Measurements from ENCODE around the gene RNASE8.

DNA sequence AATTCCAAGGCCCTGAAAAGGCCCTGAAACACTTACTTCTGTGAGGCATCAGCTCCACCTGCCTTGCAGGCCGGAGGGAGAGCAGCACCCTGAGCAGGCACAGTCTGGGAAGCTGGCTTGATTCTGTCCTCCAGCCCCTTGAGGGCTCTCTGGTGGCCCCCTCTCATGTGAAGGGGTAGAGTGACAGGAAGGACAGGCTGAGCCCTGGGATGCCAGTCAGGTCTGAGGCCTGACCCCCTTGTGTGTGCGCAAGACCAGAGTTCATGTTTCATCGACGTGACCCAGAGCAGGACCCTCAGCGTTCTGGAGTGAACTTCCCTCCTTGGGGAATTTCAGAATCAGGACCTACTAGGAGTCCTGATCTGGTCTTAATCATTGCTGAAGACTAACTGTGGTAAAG lies 1.3 kb downstream of the RNASE8 start:
- TF ChIP-seq, protein P1, sequence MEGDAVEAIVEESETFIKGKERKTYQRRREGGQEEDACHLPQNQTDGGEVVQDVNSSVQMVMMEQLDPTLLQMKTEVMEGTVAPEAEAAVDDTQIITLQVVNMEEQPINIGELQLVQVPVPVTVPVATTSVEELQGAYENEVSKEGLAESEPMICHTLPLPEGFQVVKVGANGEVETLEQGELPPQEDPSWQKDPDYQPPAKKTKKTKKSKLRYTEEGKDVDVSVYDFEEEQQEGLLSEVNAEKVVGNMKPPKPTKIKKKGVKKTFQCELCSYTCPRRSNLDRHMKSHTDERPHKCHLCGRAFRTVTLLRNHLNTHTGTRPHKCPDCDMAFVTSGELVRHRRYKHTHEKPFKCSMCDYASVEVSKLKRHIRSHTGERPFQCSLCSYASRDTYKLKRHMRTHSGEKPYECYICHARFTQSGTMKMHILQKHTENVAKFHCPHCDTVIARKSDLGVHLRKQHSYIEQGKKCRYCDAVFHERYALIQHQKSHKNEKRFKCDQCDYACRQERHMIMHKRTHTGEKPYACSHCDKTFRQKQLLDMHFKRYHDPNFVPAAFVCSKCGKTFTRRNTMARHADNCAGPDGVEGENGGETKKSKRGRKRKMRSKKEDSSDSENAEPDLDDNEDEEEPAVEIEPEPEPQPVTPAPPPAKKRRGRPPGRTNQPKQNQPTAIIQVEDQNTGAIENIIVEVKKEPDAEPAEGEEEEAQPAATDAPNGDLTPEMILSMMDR (IDR thresholded peaks at IDR 0.05): no peak
- TF ChIP-seq POLR2A (IDR thresholded peaks at IDR 0.05) (no peak), EP300 (IDR thresholded peaks at IDR 0.05; ENCODE audit: low read depth) (no peak)
